HEK293T (cell line): ENCODE results near the gene JAKMIP2.

Source experiments
- CTCF ChIA-PET: fragments of 350-600 bp; formaldehyde crosslinking; extraction: SDS; loops from one replicate; lab custom pipeline; 2021; ENCODE audit warnings: antibody characterized with exemption, inconsistent platforms; lab: Yijun Ruan, JAX
- POLR2A ChIA-PET: fragments of 350-600 bp; formaldehyde crosslinking; extraction: SDS; loops from one replicate; lab custom pipeline; 2020; ENCODE audit warnings: antibody characterized with exemption, inconsistent platforms; lab: Yijun Ruan, JAX
- DNase-seq: peaks from one replicate; pipeline ENCODE4 v3.0.0; 2012; ENCODE audit warnings: mixed read lengths; ENCODE audit errors: extremely low spot score
- ARNT ChIP-seq: fragments of 450-650 bp; IDR thresholded peaks from 2 replicates; pipeline ENCODE4 v1.6.1; 2017; ENCODE audit warnings: mild to moderate bottlenecking
- BHLHE40 ChIP-seq: fragments of 450-650 bp; IDR thresholded peaks from 2 replicates; pipeline ENCODE4 v1.6.1; 2016; ENCODE audit warnings: mild to moderate bottlenecking, moderate library complexity, borderline replicate concordance
- CTBP1 ChIP-seq: fragments of 450-650 bp; IDR thresholded peaks from 2 replicates; pipeline ENCODE4 v1.6.1; 2016; ENCODE audit warnings: borderline replicate concordance
- ELF4 ChIP-seq: fragments of 450-650 bp; IDR thresholded peaks from 2 replicates; pipeline ENCODE4 v1.6.1; 2017; ENCODE audit warnings: antibody characterized with exemption
- FOXA1 ChIP-seq: fragments of 450-650 bp; IDR thresholded peaks from 2 replicates; pipeline ENCODE4 v1.6.1; 2016; ENCODE audit warnings: mild to moderate bottlenecking
- FOXK2 ChIP-seq: fragments of 450-650 bp; IDR thresholded peaks from 2 replicates; pipeline ENCODE4 v1.6.1; 2016; ENCODE audit warnings: mild to moderate bottlenecking
- FOXM1 ChIP-seq: fragments of 450-650 bp; IDR thresholded peaks from 2 replicates; pipeline ENCODE4 v1.6.1; 2017; ENCODE audit warnings: mild to moderate bottlenecking, borderline replicate concordance
- HDGF ChIP-seq: fragments of 450-650 bp; IDR thresholded peaks from 2 replicates; pipeline ENCODE4 v1.6.1; 2017; ENCODE audit warnings: antibody characterized with exemption, borderline replicate concordance
- L3MBTL2 ChIP-seq: fragments of 450-650 bp; conservative IDR thresholded peaks from 2 replicates; pipeline ENCODE4 v1.6.1; 2016; ENCODE audit warnings: mild to moderate bottlenecking
- LEF1 ChIP-seq: fragments of 450-650 bp; IDR thresholded peaks from 2 replicates; pipeline ENCODE4 v1.6.1; 2017; ENCODE audit warnings: mild to moderate bottlenecking, borderline replicate concordance
- NFRKB ChIP-seq: fragments of 450-650 bp; IDR thresholded peaks from 2 replicates; pipeline ENCODE4 v1.6.1; 2016; ENCODE audit warnings: mild to moderate bottlenecking, moderate library complexity
- SP1 ChIP-seq: fragments of 450-650 bp; IDR thresholded peaks from 2 replicates; pipeline ENCODE4 v1.6.1; 2017
- SUZ12 ChIP-seq: fragments of 450-650 bp; IDR thresholded peaks from 2 replicates; pipeline ENCODE4 v1.6.1; 2016; ENCODE audit warnings: mild to moderate bottlenecking
- TARDBP ChIP-seq: fragments of 450-650 bp; IDR thresholded peaks from 2 replicates; pipeline ENCODE4 v1.6.1; 2016
- ZNF384 ChIP-seq: fragments of 450-650 bp; IDR thresholded peaks from 2 replicates; pipeline ENCODE4 v1.6.1; 2016
- TF ChIP-seq, protein P1 (sequence below): fragments of 450-650 bp; IDR thresholded peaks from 2 replicates; pipeline ENCODE4 v1.6.1; 2016

JAKMIP2 gene

DNA sequence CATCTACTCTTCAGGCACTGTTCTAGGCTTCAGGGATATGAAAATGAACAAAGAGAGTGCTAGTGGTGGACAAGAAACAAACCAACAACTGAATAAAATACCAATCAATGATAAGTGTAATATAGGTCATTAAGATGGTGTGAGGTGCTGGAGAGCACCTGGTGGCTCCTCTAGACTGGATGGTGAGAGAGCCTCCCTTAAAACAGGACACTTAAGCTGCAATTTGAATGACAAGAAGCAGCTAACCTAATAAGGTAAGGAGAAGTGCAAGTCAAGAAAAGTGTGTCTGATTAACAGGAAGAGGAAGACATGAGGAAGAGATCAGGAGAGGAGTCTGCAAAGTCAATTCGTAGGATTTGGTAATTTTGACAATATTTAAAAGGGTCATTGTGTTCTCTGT lies 23.1 kb downstream of the JAKMIP2 start:
- no peak for DNase-seq
- ChIA-PET CTCF (no interaction called here), POLR2A (no interaction called here)
- TF ChIP-seq LEF1 (no peak), L3MBTL2 (no peak), SUZ12 (no peak), FOXK2 (no peak), SP1 (no peak), BHLHE40 (no peak), TARDBP (no peak), HDGF (no peak), CTBP1 (no peak), ARNT (no peak), FOXM1 (no peak)
- TF ChIP-seq, protein P1, sequence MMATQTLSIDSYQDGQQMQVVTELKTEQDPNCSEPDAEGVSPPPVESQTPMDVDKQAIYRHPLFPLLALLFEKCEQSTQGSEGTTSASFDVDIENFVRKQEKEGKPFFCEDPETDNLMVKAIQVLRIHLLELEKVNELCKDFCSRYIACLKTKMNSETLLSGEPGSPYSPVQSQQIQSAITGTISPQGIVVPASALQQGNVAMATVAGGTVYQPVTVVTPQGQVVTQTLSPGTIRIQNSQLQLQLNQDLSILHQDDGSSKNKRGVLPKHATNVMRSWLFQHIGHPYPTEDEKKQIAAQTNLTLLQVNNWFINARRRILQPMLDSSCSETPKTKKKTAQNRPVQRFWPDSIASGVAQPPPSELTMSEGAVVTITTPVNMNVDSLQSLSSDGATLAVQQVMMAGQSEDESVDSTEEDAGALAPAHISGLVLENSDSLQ = no peak

DNA sequence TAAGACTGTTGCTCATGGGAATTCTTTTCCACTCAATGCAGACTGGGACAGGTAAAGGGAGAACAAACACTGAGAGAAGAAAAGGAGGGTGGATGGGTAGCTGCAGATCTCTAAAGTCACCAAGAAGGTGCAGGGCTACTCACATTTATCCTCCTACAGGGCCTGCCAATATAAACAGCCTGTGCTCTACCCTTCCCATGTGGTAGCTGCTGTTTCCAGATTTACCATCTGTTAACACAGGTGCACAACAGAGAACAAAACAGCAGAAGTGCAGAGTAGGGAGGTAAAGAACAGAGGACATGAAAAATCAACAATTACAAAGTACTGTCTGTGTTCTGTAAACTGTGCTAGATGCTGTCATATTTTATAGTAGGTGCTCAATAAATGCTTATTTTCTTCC lies 26.0 kb downstream of the JAKMIP2 start:
- no peak for DNase-seq
- no peak for TF ChIP-seq ELF4
- TF ChIP-seq SP1 = no peak
- TF ChIP-seq ARNT = no peak
- TF ChIP-seq FOXM1 = no peak
- TF ChIP-seq ZNF384 = no peak
- TF ChIP-seq SUZ12 = no peak
- TF ChIP-seq HDGF = no peak
- TF ChIP-seq NFRKB = no peak
- no peak for TF ChIP-seq L3MBTL2
- TF ChIP-seq FOXA1 = no peak
- TF ChIP-seq FOXK2 = no peak
- no peak for TF ChIP-seq TARDBP
- TF ChIP-seq CTBP1 = no peak
- ChIA-PET CTCF (no interaction called here), POLR2A (no interaction called here)

DNA sequence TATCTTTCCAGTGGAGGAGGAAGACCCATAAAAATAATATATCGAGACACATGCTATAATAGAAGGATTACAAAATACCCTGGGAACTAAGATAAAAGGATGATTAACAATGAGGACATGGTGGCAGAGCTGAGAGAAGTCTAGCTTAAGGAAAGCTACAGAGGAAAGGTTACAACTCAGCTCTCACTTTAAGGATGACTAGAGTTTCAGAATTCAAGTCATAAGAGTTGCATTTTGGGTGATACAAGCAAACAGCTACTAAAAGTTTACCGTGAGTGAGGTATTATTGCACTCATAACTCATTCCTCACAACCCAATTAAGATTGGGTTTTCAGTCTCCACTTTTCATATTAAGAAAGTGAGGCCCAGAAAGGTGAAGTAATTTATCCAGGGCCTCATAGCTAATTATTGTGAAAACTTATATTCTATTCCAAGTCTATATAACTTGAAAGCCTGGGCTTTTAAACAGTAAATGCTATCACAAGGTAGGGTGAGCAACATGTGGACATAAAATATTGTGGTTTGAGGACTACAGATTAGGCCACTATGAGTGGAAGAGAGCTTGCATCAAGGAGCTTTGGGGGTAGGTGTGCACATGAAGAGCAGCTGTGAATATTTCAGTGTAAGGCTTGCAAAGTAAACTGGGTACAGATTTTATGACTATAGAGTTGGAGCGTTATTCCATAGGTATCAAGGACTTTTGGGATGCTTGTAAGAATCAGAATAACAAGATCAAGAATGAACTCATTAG lies 28.0 kb downstream of the JAKMIP2 start:
- POLR2A ChIA-PET = no interaction called here
- CTCF ChIA-PET = no interaction called here
- DNase-seq = no peak
- no peak for TF ChIP-seq SP1
- TF ChIP-seq, protein P1 = no peak
- TF ChIP-seq ELF4 = no peak
- no peak for TF ChIP-seq NFRKB
- TF ChIP-seq BHLHE40 = no peak
- TF ChIP-seq FOXK2 = no peak
- TF ChIP-seq TARDBP = no peak
- no peak for TF ChIP-seq FOXA1
- no peak for TF ChIP-seq HDGF
- TF ChIP-seq LEF1 = no peak
- TF ChIP-seq FOXM1 = no peak
- no peak for TF ChIP-seq SUZ12
- no peak for TF ChIP-seq CTBP1
- TF ChIP-seq L3MBTL2 = no peak
- no peak for TF ChIP-seq ZNF384
- no peak for TF ChIP-seq ARNT

DNA sequence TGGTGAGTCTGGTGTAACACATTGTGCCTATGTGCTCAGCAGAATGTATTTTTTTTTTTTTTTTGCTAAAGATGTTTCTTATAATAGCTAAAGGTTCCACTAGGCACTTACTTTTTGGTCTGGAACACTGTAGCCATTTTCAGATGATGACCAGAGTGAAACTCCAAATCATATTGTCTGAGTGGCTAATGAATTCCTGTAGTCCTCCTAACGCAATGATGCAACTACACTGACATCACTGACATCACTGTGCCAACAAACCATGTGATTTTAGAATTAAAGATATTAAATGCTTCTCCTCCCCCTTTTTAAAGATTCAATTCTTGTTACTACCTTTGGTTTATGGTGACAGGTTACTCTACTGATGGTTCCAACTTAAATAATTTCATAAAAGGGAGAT lies 28.8 kb downstream of the JAKMIP2 start:
- no peak for DNase-seq
- TF ChIP-seq L3MBTL2 (no peak), ELF4 (no peak), ARNT (no peak), FOXK2 (no peak), NFRKB (no peak), SUZ12 (no peak), FOXA1 (no peak), SP1 (no peak)
- POLR2A ChIA-PET = no interaction called here
- CTCF ChIA-PET = no interaction called here

DNA sequence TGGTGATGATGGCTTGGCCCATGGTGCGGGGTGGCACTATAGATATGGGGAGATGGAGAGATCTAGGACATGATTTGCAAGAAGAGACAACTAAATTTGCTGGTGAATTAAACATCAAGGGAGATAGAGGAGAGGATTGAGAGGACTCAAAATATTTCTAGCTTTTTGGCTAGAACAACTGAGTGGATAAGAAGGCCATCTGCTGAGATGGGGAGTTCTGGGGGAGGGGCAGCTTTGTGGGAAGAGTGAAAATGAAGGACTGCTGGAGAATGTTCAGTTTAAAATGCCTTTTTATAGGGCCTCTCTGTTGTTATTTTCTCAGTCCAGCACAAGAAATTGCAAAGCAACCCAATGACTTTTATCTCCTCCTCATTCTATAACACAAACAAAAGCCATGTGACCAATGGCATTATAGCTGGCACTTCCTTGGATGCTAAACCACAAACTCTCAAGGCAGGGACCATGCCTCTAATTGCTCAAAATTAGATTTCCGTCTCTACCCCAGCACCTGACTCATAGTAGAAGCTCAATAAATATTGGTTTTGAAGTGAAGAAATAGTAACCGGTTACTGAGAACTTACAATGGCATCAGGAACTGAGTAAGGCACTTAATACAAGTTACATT lies 29.8 kb downstream of the JAKMIP2 start:
- TF ChIP-seq HDGF = no peak
- no peak for TF ChIP-seq FOXA1
- TF ChIP-seq FOXK2 = no peak
- no peak for TF ChIP-seq L3MBTL2
- TF ChIP-seq FOXM1 = no peak
- TF ChIP-seq ZNF384 = no peak
- TF ChIP-seq ARNT = no peak
- TF ChIP-seq TARDBP = no peak
- TF ChIP-seq, protein P1 = no peak
- no peak for TF ChIP-seq SP1
- no peak for TF ChIP-seq CTBP1
- TF ChIP-seq ELF4 = no peak
- no peak for DNase-seq
- CTCF ChIA-PET = no interaction called here
- POLR2A ChIA-PET = no interaction called here

DNA sequence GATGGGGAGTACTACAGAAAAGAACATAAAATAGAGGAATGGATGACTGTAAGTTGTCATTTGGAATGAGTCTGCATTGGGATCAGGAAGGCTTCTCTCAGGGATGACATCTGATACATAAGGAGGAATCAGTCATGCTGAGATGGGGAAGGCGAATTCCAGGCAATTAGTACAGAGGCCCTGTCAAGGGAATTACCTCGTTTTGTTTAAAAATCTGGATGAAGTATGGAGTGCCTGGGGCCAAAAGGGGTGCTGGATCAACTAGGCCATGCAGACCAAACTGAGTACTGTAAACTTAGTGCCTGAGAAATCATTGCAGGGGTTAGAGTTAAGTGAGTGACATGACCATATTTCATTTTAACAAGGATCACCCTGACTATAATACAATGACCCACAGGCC lies 30.5 kb downstream of the JAKMIP2 start:
- CTCF ChIA-PET = no interaction called here
- POLR2A ChIA-PET = no interaction called here
- no peak for DNase-seq
- TF ChIP-seq TARDBP (no peak), CTBP1 (no peak), SUZ12 (no peak), SP1 (no peak), NFRKB (no peak), BHLHE40 (no peak), HDGF (no peak), LEF1 (no peak), ZNF384 (no peak)
